ENCODE measurements around the gene LTBR.
A peak's percentile ranks its signal among the peaks of the same experiment; 100 is the strongest.
"Not testable (repeated sequence)": the region's sequence is repeated elsewhere in the genome, so short reads cannot be mapped to it uniquely, and the experiment has no call there.

LTBR gene

DNA sequence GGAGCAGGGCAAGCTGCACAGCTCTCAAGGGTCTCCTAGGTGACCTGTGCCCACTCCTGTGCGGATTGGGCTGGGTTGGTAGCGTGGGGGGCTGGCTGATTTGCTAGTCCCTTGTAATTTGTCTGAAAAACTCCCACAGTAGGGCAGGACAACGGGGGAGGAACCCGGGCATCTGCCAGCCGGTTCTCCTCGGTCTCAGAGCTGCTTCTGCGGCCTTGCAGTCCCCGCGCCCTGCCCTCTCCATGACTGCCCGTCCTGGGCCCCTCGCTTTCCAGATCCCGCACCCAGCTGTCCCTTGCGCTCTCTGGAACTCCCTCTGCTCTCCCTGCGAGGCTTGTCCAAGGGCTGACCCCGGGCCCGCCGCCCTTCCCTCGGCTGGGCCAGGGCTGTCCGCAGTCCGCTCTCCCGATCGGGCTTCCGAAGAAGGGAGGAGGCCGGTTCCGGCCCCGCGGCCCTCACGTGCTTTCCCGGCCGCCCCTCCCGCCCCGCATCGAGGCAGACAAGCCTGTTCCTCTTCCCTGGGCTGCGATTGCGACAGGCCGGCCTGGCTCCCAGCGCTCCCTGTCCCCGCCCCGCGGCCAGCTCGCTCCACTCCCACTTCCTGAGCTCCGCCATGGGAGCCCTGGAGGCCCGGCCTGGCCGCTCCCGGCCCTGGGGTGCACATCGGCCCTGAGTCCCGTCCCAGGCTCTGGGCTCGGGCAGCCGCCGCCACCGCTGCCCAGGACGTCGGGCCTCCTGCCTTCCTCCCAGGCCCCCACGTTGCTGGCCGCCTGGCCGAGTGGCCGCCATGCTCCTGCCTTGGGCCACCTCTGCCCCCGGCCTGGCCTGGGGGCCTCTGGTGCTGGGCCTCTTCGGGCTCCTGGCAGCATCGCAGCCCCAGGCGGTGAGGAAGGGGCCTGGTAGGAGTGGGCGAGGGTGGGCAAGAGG, at the start of gene LTBR:
Gene LTBR, plus strand, starts transcription at position 591 of the 927 bp plus-strand sequence. Its CDS starts 197 bp downstream, at position 788.
- DNase-seq: peak; percentile 63

DNA sequence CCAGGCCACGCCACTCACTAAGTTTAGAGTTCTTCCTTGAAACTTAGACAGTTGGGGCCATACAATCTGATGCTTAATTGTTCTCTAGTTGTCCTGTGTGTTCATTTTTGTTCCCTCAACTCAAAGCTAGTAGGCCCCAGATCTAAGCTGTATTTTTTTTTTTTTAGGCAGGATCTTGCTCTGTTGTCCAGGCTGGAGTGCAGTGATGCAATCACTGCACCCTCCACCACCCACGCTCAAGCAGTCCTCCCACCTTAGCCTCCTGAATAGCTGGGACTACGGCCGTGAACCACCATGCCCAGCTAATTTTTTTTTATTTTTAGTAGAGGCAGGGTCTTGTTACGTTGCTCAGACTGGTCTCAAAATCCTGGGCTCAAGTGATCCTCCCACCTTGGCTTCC, 49.6 kb upstream of the LTBR start:
- DNase-seq: no peak

DNA sequence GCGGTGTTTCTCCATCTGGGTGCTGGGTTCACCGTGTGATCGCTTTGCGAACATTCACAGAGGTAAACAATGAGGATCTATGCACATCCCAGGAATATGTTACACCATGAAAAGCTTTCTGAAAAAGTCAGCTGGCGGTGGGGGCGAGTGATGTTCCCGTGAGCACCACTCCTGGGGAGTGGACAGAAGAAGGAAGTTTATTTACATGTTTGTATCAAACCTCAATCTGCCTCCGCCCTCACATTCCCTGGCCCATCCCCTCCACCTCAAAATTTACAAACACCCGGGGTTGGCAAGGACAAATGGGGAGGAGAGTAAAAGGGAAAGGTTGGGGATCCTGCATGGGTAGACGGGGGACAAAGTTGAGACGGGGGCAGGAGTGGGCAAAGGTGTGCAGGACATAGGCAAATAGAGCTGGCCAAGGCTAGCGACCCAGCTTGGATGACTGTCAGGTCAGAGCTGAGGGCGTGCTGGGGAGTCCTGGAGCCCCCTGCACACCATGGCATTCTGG, 49.0 kb upstream of the LTBR start:
- DNase-seq: no peak

DNA sequence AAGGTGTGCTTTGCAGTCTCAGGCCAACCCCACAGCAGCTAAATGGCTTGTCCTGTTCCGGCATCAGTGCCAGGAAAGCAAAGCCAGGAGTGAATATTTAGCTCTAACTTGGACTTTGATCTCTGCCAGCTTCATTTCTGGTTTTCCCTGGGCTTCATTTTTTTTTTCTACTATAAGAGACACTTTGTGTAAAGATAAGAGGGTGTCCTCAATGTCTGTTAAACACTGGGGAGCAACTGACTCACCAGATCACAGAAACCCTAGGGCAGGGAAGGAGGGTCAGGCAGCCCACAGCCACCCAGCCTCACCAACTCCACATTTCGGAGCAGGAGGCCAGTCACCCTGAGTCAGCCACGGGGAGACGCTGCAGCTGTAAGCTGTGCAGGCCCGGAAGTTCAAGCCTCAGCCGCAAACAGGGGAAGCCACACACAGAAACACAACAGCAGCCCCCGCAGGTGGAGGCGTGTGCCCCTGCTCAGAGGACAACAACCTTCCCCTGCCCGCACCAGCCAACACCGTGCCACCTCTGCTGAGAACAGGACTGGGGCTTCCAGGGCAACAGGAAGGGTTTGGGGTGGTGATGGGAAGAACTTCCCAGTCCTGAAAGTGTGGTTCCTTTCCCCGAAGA, 48.4 kb upstream of the LTBR start:
- DNase-seq: peak; percentile 45

DNA sequence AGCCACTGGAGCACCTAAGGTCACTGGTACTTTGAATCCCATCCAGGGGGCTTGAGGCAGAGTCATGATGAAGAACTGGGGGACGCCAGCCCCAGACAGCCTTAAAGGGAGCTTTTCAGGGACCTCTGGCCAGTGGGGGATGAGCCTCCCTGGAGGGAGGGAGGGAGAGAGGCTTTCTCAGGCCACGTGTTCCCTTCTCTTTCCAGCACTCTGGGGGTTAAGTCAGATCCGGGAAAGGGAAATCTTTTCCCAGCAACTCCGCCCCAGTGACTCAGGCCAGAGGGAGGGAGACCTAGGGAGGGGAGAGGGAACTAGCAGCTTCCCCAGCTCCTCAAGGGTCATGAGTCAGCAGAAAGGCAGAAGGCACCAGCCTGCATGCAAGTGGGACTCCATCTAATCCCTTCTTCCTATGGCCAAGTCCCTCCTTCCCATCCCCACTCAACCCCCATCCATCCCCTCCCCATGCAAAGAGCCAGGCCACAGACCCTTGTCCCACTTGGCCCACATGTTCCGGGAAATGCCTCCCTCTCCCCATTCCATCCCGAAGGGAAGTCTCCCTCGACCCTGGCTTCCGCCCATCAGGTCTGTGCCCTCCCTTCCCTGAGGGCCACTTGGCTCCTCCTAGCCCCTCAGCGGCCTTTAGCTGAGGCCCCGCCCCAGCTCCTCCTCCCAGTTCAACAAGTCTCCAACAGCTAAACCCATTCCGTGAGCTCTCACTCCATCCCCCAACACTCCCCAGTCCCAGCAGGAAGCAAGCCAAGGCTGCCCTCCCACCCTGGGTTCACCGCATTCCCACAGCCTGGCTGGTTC, 47.7 kb upstream of the LTBR start:
- DNase-seq: peak; percentile 81

DNA sequence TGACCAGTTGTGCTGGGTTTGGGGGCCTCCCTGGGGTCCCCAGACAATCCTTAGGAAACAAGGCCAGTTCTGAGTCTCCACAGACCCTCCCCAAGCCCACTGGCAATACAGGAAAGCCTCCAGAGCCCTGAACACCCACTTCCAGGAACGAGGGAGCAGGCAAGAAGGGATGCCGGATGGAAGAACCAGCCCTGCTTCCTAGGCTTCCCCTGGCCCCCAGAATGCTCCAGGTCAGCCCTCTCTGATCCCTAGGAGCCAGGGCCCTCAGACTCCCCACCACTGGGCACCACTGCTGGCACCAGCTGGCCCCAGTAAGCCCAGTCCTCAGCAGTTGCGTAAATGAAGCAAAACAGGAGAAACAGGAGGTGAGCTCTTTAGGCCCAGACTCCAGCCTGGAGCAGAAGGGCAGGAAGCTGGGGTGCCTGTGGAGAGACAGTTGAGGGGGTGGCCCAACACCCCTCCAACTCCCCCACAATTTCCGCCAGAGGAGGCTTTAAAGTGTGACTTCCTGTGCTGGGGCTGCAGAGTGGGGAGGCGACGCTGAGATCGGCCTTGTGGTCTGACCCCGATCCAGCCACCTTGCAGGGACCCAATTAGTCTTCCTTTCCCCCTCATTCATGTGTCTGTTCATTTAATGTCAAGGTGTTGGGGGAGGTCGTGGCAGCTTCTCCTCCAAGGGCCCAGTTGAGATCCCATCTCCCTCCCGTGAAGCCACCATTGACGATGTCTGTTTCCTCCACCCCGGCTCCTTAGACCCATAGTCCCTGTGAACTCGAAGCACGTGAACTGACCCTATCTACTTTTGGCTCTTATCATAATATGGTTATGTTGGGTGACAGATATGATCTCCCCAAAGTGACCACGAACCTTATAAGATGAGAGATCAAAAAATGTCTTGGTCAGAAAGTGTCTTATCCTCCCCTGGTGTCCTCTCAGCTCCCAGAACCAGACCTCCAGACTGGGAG, 46.8 kb upstream of the LTBR start:
- no peak for DNase-seq

DNA sequence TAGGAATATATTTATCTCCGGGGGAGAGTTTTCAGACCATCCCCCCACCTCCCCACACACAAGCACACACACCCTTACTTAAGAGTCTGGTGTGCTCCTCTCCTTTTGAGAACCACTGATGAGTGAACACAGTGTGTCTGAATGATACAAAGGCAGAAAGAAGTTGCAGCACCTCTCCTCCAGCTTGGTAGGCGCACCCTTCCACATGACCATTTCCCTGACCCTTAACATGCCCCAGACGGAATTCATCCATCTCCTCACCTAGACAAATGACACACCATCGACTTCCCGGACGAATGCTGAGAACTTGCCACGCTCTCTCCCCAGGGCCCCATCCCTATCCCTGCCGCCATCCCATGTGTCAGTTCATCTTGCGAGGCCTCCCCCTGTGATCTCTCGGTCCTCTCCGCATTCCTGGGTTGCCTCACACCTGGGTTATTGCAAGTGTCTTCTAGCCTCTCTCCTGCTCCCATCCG, 46.0 kb upstream of the LTBR start:
- DNase-seq: no peak

DNA sequence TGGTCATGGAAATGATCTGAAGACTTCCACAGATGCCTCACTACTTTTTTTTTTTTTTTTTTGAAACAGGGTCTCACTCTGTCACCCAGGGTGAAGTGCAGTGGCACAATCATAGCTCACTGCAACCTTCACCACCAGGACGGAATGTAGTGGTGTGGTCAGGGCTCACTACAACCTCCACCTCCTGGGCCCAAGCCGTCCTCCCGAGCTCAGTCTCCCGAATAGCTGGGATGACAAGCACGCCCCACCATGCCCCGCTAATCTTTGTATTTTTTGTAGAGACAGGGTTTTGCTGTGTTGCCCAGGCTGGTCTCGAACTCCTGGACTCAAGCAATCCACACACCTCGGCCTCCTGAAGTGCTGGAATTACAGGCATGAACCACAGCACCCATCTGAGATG, 45.4 kb upstream of the LTBR start:
- DNase-seq: not testable (repeated sequence)

DNA sequence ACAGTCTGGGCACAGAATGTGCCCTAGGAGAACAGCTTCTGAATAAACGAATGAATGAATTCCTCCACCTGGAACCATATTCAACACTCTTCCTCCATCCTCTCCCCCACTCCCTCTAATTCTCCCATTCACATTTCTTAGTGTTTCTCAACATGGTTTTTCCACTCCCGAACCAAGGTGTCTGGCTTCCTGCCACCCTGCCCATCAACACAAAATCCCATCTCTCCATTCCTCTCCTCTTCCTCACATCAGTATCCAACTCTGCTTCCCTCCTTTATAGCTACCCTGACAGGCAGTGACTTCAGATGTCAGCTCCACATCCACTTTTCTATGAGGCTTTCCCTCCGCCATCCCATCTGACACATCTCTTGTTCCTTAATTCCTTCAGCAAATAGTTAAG, 45.0 kb upstream of the LTBR start:
- no peak for DNase-seq

DNA sequence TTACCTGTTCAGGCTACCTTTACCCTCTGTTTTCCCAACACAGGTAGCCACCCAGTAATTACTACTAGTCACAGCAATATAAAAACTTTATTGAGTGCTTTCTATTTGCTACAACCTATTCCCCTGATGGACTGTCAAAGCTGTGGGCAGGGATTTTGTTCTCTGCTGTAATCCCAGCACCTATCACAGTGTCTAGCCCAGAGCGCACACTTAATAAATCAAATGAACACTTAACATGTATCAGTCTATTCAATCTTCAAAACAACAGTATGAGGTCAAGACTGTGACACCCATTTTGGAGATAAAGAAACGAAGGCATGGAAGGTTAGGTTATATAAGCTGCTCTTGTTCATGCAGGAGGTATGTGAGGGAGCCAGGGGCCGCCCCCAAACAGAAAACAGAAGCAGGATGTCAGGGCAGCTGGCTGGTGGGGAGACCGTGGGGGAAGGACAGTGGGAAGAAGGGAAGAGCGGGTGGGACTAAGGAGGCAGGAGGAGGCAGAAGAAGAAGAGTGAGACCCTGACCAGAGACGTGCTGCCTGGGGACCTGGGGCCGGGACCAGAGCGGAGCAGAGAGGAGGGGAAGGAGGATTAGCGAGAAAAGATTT, 43.8 kb upstream of the LTBR start:
- DNase-seq: no peak

DNA sequence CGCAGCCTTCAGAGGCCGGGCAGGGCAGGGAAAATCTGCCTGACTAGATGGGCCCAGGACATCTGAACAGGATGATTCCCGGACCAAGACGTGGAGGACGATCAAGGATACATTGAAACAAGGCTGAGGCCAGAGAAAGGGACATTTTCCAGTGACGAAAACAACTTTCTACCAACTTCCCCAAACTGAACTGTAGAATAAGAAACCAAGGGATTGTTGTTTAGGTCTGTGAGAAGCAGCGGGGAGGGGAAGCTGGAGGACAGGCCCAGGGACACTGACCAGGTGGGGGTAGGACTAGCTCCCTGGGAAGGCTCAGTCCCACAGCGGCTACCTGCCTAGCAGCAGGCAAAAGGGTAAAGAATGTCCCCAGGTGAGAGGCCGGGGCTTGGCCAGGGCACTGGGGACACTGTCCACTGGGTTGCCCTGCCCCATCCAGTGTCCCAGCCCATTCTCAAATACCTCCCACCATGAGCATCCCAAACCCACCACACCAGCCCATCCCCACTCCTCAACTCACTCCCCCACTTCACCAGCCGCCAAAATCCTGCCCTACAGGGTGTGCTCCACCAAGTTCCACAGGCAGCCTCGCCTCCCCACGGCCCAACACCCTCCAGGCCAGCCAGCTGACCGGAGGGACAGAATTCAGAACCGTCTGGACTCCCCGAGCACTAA, 43.1 kb upstream of the LTBR start:
- no peak for DNase-seq

DNA sequence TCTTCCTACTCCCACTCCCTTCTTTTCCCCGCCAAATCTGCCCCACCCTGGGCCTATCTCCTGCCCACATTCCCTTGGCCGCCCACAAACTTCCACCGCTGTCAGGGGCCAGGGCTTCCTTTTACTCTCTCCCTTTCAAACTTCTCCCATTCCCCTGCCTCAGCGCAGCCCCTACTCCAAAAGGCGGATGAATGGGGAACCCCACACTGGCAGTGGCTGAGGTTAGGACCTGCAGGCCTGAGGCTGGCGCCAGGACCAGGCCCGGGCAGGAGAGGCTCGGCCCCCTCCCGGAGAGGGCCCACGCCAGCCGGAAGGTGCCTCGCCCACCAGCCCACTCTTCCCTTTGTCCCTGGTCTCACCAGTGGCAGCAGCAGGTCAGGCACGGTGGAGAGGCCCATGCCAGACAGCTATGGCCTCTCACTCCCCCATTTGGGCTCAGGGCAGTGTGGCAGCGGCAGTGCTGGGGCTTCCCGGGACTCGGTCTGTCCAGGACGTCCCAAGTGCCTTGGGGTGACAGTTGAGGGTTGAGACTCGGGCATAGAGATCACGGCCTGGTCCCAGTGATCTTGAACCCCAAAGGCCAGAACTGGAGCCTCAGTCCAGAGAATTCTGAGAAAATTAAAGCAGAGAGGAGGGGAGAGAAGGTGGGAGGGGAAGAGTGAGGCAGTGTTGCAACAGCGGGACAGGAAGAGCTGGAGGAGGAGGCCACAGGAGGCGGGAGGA, 42.4 kb upstream of the LTBR start, which contains the start of gene TNFRSF1A:
Gene TNFRSF1A, minus strand, starts transcription at position 660 of the 723 bp plus-strand sequence. Its CDS starts 262 bp downstream, at position 398.
- peak; percentile 49 for DNase-seq

DNA sequence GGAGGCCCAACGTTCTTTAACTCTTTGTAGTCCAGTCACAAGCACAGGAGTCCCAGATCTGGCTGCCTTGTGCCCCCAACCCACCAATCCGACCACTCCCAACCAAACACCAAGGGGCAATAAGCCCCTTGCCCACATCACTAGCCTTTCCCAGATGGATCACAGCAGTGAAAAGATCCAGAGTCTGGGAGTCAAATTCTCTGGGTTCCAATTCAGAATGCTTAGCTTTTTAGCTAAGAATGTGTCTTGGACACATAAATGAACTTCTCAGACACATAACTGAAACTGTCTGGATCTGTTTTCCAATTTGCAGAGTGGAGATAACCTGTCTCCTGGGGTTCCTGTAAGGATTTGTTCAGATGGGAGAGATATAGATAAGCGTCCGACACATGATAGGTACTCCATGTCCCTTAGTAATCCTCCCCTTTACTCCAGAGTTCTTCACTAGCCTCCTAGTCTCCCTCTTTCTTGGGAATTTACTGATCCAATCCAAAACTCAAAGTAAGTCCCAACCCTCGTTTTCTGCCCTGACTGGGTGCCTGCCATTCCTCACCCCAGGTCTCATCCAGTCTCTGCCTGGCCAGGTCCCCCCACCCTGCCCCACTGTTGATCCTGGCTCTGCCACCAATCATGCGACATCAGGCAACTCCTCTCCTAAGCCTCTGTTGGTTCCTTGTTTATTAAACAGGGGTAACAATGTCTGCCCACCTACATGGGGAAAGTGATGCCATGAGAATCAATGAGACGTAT, 41.6 kb upstream of the LTBR start:
- DNase-seq: no peak

DNA sequence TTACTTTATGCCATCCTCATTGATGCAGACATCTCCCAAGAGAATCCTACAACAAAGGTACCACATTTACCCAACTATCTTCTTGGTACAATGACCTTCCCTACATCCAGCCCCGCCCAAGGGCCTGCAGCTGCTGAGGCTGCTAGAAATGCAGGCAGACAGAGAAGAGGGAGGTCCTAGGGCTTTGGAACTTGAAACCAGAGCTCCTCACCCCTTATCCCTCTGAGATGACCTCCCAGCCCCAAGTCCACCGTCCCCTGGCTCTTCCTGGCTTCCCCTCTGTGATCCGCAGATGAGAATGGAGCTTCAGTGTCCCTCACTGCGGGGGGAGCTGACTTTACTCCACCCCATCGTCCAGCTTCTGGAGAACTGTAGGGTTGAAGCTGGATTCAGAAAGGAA, 40.4 kb upstream of the LTBR start:
- DNase-seq: no peak

DNA sequence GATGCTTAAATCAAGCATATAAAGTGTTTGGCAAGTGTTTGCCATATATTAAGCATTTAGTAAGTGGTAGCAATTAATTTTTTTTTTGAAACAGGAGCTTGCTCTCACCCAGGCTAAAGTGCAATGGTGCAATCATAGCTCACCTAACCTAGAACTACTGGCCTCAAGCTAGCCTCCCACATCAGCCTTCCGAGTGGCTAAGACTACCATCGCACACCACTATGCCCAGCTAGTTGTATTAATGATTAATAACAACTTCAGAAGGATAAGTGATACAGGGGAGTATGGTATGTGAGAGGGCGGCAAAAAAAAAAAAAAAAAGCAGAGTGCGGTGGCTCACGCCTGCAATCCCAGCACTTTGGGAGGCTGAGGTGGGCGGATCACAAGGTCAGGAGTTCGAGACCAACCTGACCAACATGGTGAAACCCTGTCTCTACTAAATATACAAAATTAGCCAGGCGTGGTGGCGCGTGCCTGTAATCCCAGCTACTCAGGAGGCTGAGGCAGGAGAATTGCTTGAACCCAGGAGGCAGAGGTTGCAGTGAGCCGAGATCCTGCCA, 39.8 kb upstream of the LTBR start:
- not testable (repeated sequence) for DNase-seq

DNA sequence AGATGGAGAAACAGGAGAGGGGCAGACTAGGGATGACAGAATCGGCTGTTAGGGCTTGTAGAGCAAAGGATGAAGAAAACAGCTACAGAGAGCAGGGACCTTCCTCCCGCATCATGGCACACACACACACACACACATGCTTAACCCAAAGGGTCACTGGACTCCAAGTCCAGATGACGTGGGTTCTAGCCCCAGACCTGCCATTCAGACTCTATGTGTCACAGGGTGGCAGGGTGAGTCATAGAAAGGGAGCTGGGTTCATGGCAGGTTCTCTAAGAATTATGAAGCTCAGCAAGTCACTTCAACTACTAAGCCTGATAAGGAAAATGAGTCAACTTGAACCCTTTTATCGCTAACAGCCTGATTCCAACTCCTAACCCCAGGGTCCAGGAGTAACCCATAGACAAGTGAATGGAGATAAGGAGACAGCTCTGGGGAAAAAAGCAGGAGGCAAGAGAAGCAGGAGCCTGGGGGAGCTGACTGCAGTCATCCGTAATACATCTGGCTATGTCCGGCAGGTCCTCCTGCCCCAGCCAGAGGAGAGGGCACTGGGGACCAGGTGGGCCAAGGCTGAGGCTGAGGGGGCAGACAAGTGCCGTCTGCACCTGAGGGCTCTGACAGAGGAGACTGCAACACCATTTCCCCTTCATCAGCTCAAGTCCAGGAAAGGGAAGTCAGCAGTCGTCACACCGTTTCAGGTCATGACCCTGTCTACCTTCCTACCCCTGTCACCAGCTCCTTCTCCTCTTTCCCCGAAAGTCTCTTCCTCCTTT, 38.5 kb upstream of the LTBR start:
- no peak for DNase-seq

DNA sequence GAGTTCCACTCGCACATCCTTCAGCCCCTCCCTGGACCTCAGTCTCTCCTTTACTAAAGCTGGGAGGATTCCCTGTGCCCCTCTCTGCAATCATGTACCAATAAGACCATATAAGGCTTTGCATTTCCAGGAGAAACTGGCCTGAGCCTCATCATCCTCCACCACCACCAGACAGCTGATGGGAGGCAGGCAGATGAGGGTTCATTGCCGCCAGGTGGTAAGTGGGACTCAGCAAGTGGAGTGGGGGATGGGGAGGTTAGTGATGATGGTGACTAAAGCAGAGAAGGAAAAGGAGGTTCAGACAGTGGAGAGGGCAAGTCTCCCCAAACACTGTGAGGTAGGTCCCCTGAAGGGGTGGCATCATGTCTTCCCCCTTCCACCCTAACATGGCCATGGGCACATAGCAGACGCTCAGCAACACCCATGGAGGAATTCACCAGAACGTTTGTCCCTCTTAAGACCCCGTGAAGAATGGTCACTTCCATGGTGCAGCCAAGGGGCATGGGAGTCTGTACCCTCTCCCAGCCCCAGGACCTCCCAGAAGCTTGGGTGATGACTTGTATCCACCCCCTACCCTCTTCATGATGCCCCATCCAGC, 37.6 kb upstream of the LTBR start:
- no peak for DNase-seq

DNA sequence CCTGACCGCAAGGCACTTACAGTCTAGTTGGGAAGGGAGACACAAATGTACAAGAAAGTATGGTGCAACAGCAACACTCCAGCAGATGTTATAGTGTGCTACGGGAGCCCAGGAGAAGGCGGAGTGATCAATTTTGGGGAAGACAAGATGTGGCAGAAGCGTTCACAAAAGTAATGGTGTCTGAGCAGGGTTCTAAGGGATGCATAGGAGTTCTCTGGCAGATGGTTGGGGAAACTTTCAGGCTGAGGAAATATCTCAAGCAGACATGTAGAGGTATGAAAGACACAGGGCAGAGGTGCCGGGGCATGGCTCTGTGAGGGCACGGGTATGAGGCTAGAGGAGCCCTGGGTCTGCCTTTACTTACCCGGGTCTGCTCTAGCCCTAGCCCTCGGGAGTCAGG, 37.0 kb upstream of the LTBR start:
- DNase-seq: no peak
